ENCODE results near the gene TWIST2.

TWIST2 gene

GRCh38 chr2:238922435-238922834 is 74.5 kb downstream of the TWIST2 start:
- Histone ChIP-seq H3K4me3 (ENCODE audit: low read length) (no peak overlapping the region), H3K4me2 (ENCODE audit: low read depth, low read length) (no peak overlapping the region), H3K9me2 (replicated peaks; ENCODE audit: insufficient read depth, low read length) (no peaks in the 10 kb centered on the region), H3K27ac (ENCODE audit: low read length) (no peak overlapping the region), H3K36me3 (replicated peaks; ENCODE audit: insufficient read depth, low read length) (no peaks in the 10 kb centered on the region), H3K9ac (ENCODE audit: low read length) (no peak overlapping the region), H4K20me1 (ENCODE audit: insufficient read depth, low read length) (no peaks in the 10 kb centered on the region), H3K4me1 (ENCODE audit: low read length) (no peaks in the 10 kb centered on the region), H2AFZ (ENCODE audit: low read length) (no peak overlapping the region), H3K9me3 (replicated peaks; ENCODE audit: insufficient read depth, low read length) (no peaks in the 10 kb centered on the region), H3K79me2 (ENCODE audit: low read length) (no peaks in the 10 kb centered on the region), H3K27me3 (replicated peaks; ENCODE audit: insufficient read depth, low read length) (peaks cover 38% of the 10 kb centered on the region), H3F3A (ENCODE audit: insufficient read depth, low read length) (no peaks in the 10 kb centered on the region)
- no peak for DNase-seq
- TF ChIP-seq EZH2 (optimal IDR thresholded peaks at IDR 0.05; ENCODE audit: low read depth, low read length): no peak
- no peak for TF ChIP-seq EZH2phosphoT487 (IDR thresholded peaks at IDR 0.05; ENCODE audit: low read length)
- TF ChIP-seq, protein P1, sequence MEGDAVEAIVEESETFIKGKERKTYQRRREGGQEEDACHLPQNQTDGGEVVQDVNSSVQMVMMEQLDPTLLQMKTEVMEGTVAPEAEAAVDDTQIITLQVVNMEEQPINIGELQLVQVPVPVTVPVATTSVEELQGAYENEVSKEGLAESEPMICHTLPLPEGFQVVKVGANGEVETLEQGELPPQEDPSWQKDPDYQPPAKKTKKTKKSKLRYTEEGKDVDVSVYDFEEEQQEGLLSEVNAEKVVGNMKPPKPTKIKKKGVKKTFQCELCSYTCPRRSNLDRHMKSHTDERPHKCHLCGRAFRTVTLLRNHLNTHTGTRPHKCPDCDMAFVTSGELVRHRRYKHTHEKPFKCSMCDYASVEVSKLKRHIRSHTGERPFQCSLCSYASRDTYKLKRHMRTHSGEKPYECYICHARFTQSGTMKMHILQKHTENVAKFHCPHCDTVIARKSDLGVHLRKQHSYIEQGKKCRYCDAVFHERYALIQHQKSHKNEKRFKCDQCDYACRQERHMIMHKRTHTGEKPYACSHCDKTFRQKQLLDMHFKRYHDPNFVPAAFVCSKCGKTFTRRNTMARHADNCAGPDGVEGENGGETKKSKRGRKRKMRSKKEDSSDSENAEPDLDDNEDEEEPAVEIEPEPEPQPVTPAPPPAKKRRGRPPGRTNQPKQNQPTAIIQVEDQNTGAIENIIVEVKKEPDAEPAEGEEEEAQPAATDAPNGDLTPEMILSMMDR (IDR thresholded peaks at IDR 0.05; ENCODE audit: low read length): no peak

GRCh38 chr2:238924032-238924431 is 76.1 kb downstream of the TWIST2 start:
- H3F3A ChIP-seq (ENCODE audit: insufficient read depth, low read length): no peaks in the 10 kb centered on the region
- H3K9ac ChIP-seq (ENCODE audit: low read length): no peak overlapping the region
- no peaks in the 10 kb centered on the region for H3K79me2 ChIP-seq (ENCODE audit: low read length)
- no peaks in the 10 kb centered on the region for H4K20me1 ChIP-seq (ENCODE audit: insufficient read depth, low read length)
- H3K4me2 ChIP-seq (ENCODE audit: low read depth, low read length): no peak overlapping the region
- no peak overlapping the region for H3K4me3 ChIP-seq (ENCODE audit: low read length)
- no peak overlapping the region for H3K27ac ChIP-seq (ENCODE audit: low read length)
- no peak overlapping the region for H2AFZ ChIP-seq (ENCODE audit: low read length)
- H3K4me1 ChIP-seq (ENCODE audit: low read length): no peaks in the 10 kb centered on the region
- no peak for TF ChIP-seq EZH2 (optimal IDR thresholded peaks at IDR 0.05; ENCODE audit: low read depth, low read length)
- TF ChIP-seq, protein P1 (IDR thresholded peaks at IDR 0.05; ENCODE audit: low read length): no peak
- no peak for TF ChIP-seq EZH2phosphoT487 (IDR thresholded peaks at IDR 0.05; ENCODE audit: low read length)
- H3K9me3 ChIP-seq (replicated peaks; ENCODE audit: insufficient read depth, low read length): no peaks in the 10 kb centered on the region
- no peaks in the 10 kb centered on the region for H3K36me3 ChIP-seq (replicated peaks; ENCODE audit: insufficient read depth, low read length)
- peaks cover 44% of the 10 kb centered on the region for H3K27me3 ChIP-seq (replicated peaks; ENCODE audit: insufficient read depth, low read length)
- no peak for DNase-seq
- H3K9me2 ChIP-seq (replicated peaks; ENCODE audit: insufficient read depth, low read length): no peaks in the 10 kb centered on the region

GRCh38 chr2:238924796-238925195 is 76.9 kb downstream of the TWIST2 start:
- Histone ChIP-seq H3K9me3 (replicated peaks; ENCODE audit: insufficient read depth, low read length) (no peaks in the 10 kb centered on the region), H3K9me2 (replicated peaks; ENCODE audit: insufficient read depth, low read length) (no peaks in the 10 kb centered on the region), H3K27ac (ENCODE audit: low read length) (no peak overlapping the region), H3K36me3 (replicated peaks; ENCODE audit: insufficient read depth, low read length) (no peaks in the 10 kb centered on the region), H3K27me3 (replicated peaks; ENCODE audit: insufficient read depth, low read length) (peaks cover 44% of the 10 kb centered on the region), H4K20me1 (ENCODE audit: insufficient read depth, low read length) (no peaks in the 10 kb centered on the region), H3K9ac (ENCODE audit: low read length) (no peak overlapping the region), H3K4me2 (ENCODE audit: low read depth, low read length) (no peak overlapping the region), H3K4me3 (ENCODE audit: low read length) (no peak overlapping the region), H2AFZ (ENCODE audit: low read length) (no peak overlapping the region), H3K79me2 (ENCODE audit: low read length) (no peaks in the 10 kb centered on the region), H3K4me1 (ENCODE audit: low read length) (no peaks in the 10 kb centered on the region), H3F3A (ENCODE audit: insufficient read depth, low read length) (no peaks in the 10 kb centered on the region)
- no peak for DNase-seq
- TF ChIP-seq EZH2 (optimal IDR thresholded peaks at IDR 0.05; ENCODE audit: low read depth, low read length) (no peak), EZH2phosphoT487 (IDR thresholded peaks at IDR 0.05; ENCODE audit: low read length) (no peak)
- TF ChIP-seq, protein P1 (IDR thresholded peaks at IDR 0.05; ENCODE audit: low read length): no peak
